ENCODE results near the gene PXDN. TPM values are rescaled to one million over a fixed set of nuclear protein-coding genes. Genes with fewer than 3 reads are reported as not detected.

Gene PXDN, protein sequence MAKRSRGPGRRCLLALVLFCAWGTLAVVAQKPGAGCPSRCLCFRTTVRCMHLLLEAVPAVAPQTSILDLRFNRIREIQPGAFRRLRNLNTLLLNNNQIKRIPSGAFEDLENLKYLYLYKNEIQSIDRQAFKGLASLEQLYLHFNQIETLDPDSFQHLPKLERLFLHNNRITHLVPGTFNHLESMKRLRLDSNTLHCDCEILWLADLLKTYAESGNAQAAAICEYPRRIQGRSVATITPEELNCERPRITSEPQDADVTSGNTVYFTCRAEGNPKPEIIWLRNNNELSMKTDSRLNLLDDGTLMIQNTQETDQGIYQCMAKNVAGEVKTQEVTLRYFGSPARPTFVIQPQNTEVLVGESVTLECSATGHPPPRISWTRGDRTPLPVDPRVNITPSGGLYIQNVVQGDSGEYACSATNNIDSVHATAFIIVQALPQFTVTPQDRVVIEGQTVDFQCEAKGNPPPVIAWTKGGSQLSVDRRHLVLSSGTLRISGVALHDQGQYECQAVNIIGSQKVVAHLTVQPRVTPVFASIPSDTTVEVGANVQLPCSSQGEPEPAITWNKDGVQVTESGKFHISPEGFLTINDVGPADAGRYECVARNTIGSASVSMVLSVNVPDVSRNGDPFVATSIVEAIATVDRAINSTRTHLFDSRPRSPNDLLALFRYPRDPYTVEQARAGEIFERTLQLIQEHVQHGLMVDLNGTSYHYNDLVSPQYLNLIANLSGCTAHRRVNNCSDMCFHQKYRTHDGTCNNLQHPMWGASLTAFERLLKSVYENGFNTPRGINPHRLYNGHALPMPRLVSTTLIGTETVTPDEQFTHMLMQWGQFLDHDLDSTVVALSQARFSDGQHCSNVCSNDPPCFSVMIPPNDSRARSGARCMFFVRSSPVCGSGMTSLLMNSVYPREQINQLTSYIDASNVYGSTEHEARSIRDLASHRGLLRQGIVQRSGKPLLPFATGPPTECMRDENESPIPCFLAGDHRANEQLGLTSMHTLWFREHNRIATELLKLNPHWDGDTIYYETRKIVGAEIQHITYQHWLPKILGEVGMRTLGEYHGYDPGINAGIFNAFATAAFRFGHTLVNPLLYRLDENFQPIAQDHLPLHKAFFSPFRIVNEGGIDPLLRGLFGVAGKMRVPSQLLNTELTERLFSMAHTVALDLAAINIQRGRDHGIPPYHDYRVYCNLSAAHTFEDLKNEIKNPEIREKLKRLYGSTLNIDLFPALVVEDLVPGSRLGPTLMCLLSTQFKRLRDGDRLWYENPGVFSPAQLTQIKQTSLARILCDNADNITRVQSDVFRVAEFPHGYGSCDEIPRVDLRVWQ (N-terminal part only)
- total RNA-seq, result 174 and 187 TPM in 2 replicates

GRCh38 chr2:1744446-1745170 lies at the start of gene PXDN:
TSS of gene PXDN (minus strand) at chr2:1744515. CDS start at chr2:1744455, 60 bp downstream.

